Stimulated activated CD4-positive, alpha-beta T cell treated with anti-CD3 and anti-CD28 coated beads, TNF-alpha, amount 100 ng/mL, for 48 hours (primary cell): ENCODE data around the gene TENT4A.

Experiments used
- DNase-seq, 3 donors: peaks; one replicate each; pipeline ENCODE4 v3.0.0-alpha.2; 2020; ENCODE audit warnings: low read depth in 3 of 3

Gene TENT4A

GRCh38 chr5:6750951-6751685, 37.9 kb downstream of the TENT4A start:
- no peak for DNase-seq

- DNase-seq, result no peak
Observed at GRCh38 chr5:6752236-6752635, 39.0 kb downstream of the TENT4A start.

GRCh38 chr5:6752782-6753181, 39.5 kb downstream of the TENT4A start:
- DNase-seq, result no peak

- DNase-seq, result no peak
Observed at GRCh38 chr5:6753851-6754250, 40.6 kb downstream of the TENT4A start.

- DNase-seq, result no peak
Observed at GRCh38 chr5:6754766-6755165, 41.5 kb downstream of the TENT4A start.

GRCh38 chr5:6755519-6755918, 42.3 kb downstream of the TENT4A start:
- DNase-seq, result no peak

GRCh38 chr5:6755941-6756340, 42.7 kb downstream of the TENT4A start:
- DNase-seq, result no peak

- DNase-seq, result no peak
Observed at GRCh38 chr5:6757414-6757969, 44.3 kb downstream of the TENT4A start.

- no peak for DNase-seq
Observed at GRCh38 chr5:6758236-6758635, 45.0 kb downstream of the TENT4A start.

GRCh38 chr5:6758706-6759105, 45.5 kb downstream of the TENT4A start:
- DNase-seq, result no peak

- no peak for DNase-seq
Observed at GRCh38 chr5:6759401-6759800, 46.2 kb downstream of the TENT4A start.

- DNase-seq, result no peak
Observed at GRCh38 chr5:6759983-6760382, 46.8 kb downstream of the TENT4A start.

- no peak for DNase-seq
Observed at GRCh38 chr5:6760686-6761085, 47.5 kb downstream of the TENT4A start.

- DNase-seq, result no peak
Observed at GRCh38 chr5:6761333-6761732, 48.1 kb downstream of the TENT4A start.

GRCh38 chr5:6762116-6762515, 48.9 kb downstream of the TENT4A start:
- DNase-seq, result no peak

- no peak for DNase-seq
Observed at GRCh38 chr5:6762697-6763096, 49.5 kb downstream of the TENT4A start.

- no peak for DNase-seq
Observed at GRCh38 chr5:6763191-6763590, 50.0 kb downstream of the TENT4A start.

- DNase-seq, result peak; percentile 52 to 66 (median 57)
Observed at GRCh38 chr5:6765612-6766525, 52.6 kb downstream of the TENT4A start.

- DNase-seq, result peak in 2 of 3 donors; percentile 26 to 30
Observed at GRCh38 chr5:6766604-6767093, 53.4 kb downstream of the TENT4A start.

GRCh38 chr5:6767481-6768063, 54.3 kb downstream of the TENT4A start:
- DNase-seq, result no peak

GRCh38 chr5:6768590-6769230, 55.5 kb downstream of the TENT4A start:
- no peak for DNase-seq
